Measurements from ENCODE around the gene RCBTB1.
"Not testable (repeated sequence)": the region's sequence is repeated elsewhere in the genome, so short reads cannot be mapped to it uniquely, and the experiment has no call there.

The RCBTB1 gene

DNA sequence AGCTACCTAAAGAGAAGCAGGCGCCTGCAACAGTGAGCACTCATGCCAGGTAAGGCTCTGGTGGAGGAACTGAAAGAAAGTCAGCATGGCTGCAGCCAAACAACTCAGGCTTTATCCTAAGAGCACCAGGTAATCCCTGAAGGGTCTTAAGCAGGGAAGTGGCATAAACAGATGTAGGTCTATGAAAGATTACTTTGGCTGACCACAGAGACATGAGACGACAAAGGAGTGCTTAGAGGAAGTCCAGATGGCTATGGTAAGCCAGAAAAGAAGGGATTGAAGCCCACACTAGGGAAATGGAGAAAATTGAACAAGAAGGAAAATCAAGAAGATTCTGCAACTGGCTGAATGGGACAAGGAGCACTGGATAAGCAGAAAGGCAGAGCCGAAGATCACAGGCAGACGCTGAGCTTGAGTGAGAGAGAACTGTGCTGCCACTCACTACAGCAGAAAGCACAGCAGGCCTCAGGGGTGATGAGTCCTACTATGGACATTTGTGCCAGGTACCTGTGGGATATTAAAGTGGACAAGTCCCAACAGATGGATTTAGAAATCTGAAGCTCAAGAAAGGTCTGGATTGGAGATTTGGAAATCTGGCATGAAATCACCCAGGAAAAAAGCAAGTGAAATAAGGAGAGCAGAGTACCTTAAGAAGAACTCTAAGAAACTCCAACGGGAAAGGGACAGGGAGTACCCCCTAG is 4.2 kb downstream of the RCBTB1 start:
- H3K27ac ChIP-seq, result no peak overlapping the region
- TF ChIP-seq, protein P1, sequence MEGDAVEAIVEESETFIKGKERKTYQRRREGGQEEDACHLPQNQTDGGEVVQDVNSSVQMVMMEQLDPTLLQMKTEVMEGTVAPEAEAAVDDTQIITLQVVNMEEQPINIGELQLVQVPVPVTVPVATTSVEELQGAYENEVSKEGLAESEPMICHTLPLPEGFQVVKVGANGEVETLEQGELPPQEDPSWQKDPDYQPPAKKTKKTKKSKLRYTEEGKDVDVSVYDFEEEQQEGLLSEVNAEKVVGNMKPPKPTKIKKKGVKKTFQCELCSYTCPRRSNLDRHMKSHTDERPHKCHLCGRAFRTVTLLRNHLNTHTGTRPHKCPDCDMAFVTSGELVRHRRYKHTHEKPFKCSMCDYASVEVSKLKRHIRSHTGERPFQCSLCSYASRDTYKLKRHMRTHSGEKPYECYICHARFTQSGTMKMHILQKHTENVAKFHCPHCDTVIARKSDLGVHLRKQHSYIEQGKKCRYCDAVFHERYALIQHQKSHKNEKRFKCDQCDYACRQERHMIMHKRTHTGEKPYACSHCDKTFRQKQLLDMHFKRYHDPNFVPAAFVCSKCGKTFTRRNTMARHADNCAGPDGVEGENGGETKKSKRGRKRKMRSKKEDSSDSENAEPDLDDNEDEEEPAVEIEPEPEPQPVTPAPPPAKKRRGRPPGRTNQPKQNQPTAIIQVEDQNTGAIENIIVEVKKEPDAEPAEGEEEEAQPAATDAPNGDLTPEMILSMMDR (conservative IDR thresholded peaks at IDR 0.05), result no peak

DNA sequence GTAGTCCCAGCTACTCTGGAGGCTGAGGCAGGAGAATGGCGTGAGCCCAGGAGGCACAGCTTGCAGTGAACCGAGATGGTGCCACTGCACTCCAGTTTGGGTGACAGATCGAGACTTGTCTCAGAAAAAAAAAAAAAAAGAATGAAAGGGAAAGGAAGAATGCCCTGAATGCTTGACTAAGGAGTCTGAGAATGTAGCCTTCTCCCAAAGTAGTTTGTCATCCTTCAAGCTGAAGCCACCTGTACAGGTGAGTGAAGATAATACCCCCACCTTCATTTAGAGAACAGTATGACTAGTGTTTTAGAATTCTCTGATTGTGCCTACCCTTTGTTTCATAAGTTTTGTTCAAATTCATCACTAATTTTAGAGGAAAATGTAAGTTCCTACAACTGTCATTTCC is 5.9 kb downstream of the RCBTB1 start:
- no peak overlapping the region for H3K27ac ChIP-seq
- TF ChIP-seq, protein P1 (conservative IDR thresholded peaks at IDR 0.05), result no peak

DNA sequence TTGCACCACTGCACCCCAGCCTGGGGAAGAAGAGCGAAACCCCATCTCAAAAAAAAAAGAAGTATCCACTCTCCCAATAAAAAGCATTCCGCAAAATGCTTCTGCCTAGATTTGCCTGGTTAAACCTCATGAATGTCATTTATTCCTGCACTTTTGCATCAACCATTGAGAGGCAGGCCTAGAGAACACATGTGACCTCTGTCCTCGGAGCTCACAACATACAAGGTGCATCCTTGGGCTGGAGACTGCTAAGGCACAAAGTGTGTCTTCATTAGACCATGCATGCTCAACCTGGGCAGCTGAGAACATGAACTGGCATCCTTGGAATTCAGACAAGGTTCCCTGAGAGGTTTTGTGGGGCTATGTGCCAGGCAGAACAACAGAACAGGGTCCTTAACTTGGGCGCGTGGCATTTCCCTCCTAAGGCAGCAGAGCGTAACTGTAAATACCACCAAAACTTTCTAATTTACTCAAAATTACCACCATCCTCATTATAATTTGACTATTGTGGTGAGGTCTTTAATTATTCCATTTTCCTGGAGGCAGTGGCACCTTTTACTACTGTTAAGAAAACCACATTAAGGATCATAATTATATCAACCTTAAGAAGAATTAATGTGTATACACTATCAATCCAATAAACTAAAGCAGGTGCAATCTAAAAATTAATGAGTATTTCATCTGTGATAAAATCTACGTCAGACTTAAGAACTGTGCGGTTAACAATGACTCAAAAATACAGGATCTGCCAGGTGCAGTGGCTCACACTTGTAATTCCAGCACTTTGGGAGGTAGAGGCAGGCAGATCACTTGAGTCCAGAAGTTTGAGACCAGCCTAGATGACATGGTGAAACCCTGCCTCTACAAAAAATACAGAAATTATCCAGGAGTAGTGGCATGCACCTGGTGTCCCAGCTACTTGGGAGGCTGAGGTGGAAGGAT is 13.8 kb downstream of the RCBTB1 start:
- TF ChIP-seq, protein P1 (conservative IDR thresholded peaks at IDR 0.05), result no peak
- no peak overlapping the region for H3K27ac ChIP-seq

DNA sequence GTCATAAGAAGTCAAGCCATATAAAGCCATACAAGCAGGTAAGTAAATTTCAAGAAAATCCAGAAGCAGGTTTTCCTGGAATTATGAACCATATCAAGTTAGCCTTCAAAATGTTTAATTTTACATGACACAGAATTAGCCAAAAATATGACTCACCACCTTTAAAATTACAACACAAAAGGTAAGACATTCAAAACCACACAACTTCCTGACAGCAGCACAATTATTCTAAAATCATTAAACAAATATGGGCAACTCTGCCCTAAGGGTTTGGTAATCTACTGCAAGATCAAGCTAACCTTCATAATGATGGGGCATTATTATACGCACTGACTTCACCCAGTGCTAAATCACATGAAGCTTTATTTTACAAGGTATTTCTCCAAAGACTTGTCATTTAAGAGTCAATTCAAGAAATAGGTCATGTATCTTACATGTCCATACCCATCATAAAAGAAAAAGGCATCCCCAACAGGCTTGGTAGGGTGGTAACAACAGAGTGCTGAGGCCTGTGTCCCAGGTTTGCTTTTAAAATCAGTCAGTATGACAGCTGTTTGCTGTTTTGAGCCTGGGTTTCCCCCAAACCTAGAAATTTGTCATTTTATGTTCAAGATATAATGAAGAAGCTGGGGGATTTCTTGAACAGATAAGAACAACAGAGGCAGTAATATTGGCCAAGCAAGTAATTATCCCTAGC is 15.2 kb downstream of the RCBTB1 start:
- TF ChIP-seq, protein P1 (conservative IDR thresholded peaks at IDR 0.05), result no peak
- H3K27ac ChIP-seq, result no peak overlapping the region

DNA sequence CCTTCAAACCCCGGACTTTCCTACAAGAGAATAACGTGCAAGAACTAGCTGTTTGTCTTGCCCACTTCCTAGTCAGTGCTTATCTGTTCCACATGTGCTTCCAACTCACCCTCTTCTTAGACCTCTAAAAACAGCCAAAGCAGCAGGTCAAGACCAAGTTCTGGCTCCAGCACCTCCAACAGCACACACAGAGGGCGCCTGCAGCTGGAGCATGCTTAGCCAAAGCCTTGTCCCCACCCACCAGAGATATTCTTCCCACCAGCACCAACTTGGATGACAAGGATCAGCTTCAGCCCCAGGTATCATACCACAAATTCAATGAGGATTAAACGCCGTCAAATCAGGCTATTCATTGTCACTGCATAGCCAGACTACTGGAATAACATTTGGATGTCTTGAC is 17.9 kb downstream of the RCBTB1 start:
- TF ChIP-seq, protein P1 (conservative IDR thresholded peaks at IDR 0.05), result no peak
- H3K27ac ChIP-seq, result no peak overlapping the region

DNA sequence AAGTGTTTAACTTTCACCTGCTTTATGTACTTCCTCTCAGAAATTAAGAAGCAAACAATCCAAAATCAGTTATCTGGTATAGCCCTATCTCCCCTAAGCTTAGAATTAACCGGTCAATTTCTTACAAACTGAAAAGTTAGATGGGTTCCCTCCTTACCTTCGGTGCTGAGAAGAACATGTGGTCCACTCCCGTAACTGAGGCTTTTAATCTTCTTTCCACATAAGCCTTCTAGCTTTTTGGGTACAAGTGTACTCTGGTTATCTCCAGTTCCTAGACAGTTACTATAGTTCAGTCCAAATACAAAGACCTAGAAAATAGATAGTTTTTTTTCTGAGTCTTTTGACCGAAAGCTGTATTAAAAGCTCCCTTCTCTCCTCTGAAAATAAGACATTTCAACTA is 18.9 kb downstream of the RCBTB1 start:
- TF ChIP-seq, protein P1 (conservative IDR thresholded peaks at IDR 0.05), result no peak
- no peak overlapping the region for H3K27ac ChIP-seq

DNA sequence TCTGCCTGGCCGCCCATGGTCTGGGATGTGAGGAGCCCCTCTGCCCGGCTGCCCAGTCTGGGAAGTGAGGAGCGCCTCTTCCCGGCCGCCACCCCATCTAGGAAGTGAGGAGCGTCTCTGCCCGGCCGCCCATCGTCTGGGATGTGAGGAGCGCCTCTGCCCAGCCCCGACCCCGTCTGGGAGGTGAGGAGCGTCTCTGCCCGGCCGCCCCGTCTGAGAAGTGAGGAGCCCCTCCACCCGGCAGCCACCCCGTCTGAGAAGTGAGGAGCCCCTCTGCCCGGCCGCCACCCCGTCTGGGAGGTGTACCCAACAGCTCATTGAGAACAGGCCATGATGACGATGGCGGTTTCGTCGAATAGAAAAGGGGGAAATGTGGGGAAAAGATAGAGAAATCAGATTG is 19.9 kb downstream of the RCBTB1 start:
- not testable (repeated sequence) for H3K27ac ChIP-seq
